Activated CD4-positive, alpha-beta T cell treated with anti-CD3 and anti-CD28 coated beads, Interleukin-2, Interleukin-6, amounts not matched to agents 100 ng/mL and 50 ng/mL, durations not matched to agents 16 hours and 8 hours (primary cell): Measurements from ENCODE around the gene IGFBP3.

Experiments
- DNase-seq: peaks from one replicate; pipeline ENCODE4 v3.0.0-alpha.2; 2020

IGFBP3 gene

DNA sequence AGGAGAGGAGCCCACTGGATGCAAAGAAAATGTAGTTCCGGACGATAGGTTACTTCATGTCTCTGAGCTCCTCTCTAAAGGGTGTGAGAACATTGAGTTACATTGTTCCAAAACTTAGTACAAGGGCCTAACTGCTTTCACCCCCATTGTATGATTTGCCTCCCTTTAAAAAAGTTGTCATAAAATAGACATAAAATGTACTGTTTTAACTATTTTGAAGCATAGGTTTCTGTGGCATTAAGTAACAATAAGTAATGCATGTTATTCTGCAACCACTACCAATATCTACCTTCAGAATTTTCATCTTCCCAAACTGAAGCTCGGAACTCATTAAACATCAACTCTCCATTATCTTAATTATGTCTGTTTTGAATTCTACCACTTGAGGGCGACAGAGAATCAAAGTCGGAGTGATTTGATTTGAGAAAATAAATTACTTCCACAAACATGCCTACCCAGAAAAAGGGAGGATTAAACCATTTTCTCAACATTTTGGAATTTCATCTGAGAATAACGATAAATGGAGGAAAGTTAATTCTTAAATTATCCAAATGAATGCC lies 30.1 kb downstream of the IGFBP3 start:
- peak; percentile 38 for DNase-seq

- no peak for DNase-seq
Measured at GRCh38 chr7:45890125-45890901, 30.8 kb downstream of the IGFBP3 start.

- no peak for DNase-seq
Measured at GRCh38 chr7:45889367-45890067, 31.6 kb downstream of the IGFBP3 start.

- no peak for DNase-seq
Measured at GRCh38 chr7:45888993-45889366, 32.1 kb downstream of the IGFBP3 start.

DNA sequence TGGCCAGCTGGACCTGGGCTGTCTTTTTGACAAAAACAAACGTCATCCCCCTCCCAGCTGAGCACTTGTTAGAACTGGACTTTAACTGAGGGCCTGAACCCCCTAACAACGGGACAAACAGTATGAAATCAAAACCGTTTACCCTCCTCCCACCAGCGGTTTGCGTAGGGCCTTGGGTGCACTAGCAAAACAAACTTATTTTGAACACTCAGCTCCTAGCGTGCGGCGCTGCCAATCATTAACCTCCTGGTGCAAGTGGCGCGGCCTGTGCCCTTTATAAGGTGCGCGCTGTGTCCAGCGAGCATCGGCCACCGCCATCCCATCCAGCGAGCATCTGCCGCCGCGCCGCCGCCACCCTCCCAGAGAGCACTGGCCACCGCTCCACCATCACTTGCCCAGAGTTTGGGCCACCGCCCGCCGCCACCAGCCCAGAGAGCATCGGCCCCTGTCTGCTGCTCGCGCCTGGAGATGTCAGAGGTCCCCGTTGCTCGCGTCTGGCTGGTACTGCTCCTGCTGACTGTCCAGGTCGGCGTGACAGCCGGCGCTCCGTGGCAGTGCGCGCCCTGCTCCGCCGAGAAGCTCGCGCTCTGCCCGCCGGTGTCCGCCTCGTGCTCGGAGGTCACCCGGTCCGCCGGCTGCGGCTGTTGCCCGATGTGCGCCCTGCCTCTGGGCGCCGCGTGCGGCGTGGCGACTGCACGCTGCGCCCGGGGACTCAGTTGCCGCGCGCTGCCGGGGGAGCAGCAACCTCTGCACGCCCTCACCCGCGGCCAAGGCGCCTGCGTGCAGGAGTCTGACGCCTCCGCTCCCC lies 32.7 kb downstream of the IGFBP3 start, which contains the start of gene IGFBP1:
Gene IGFBP1, plus strand, starts transcription at position 304 of the 808 bp plus-strand sequence. Its CDS starts 165 bp downstream, at position 469.
- DNase-seq: no peak

DNA sequence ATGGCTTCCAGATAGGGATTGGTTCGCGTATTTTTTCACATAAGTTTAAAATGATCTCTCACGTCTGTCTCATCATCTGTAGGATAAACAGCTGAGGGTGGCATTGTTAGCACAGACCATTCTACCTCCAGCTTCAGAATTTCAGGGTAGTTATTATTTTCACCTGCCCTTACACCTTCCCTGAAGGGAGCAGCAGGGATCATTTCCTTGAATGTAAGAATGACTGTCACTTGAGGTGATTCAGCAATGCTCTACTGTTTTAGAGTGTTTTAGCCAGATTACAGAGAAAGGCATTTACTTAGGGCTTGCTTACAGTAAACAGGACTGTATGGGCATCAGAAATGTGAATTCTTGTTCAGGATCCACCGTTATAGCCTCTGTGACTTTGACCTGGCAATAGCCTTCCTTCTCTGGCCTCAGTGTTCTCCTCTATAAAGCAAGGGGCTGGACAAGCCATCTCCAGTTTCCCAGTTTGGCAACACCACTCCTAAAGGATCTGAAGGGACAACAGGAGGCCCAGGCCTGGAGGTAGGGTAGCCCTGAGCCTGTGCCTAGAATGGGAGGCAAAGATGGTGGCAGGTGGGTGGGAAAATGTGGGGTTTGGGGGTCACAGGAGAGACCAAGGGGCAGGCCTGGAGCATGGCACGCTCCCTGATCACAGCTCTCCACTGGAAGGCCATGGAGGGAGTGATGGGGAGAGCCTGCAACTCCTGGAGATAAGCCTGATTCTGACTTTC lies 34.0 kb downstream of the IGFBP3 start:
- DNase-seq: no peak

DNA sequence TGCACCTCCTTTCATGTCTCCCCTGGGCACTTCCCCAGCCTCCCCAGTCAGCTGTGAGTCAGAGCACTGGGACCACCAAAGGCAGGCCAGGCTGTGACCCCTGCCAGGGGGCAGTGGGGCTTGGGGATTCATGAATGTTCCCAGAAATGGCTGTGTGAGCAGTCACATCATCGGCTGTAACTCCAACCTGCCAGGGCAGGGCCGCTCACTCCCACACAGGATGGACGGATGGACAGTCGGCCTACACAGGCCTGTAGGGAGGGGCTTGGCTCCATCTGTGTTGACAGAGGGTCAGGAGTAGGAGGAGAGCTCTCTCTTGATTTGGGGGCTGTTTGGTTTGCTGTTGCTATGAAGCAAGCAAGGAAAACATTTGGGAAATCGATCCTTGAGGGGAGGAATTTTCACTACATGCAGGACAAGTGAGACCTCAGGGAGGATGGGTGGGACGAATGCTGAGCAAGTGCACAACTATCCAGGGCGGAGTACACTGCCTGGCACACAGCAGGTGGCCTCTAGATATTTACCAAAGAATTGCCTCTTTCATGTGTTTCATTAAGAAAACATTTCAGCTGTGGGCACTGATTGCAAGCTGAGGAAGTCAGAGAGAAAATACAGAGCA lies 35.7 kb downstream of the IGFBP3 start:
- no peak for DNase-seq

GRCh38 chr7:45884136-45884535 lies 36.9 kb downstream of the IGFBP3 start:
- no peak for DNase-seq

DNA sequence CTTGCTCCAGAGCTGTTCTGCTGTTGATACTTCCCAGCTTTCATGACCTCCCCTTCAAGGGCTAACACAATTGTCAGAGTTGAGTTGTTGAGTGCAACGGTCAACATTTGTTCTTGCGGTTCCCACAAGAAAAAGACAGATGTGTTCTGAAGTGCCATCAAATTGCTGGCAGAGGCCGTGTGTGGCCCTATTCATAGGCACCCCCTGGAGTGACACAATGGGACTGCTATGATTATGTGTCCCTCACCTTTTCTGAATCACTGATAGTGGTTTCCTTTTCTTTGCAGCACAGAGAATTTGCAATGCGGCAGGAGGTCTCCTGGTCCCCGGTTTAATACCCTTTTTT lies 38.6 kb downstream of the IGFBP3 start:
- no peak for DNase-seq

- DNase-seq: no peak
Measured at GRCh38 chr7:45881759-45882464, 39.2 kb downstream of the IGFBP3 start.

DNA sequence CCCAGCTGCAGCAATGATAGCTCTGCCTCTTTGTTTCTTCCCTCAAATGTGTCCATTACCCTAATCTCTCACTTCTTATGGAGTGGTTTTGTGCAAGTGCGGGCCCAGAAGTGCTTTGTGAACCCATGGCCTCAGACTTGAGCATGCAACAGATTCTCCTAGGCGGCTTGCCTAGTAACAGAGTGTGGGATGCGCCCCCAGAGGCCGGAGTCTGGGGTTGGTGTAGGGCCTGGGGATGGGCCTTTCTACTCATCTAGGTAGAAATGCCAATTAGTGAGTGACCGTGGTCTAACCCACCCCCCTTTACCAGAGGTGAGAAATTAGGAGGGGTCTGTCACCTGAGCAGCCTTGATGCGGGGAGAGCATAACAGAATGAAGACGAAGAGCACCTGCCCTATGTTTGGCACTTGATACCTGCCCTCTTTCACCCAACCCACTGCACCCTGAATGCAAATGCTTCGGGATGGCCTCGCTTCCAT lies 39.8 kb downstream of the IGFBP3 start:
- DNase-seq: no peak

- no peak for DNase-seq
Measured at GRCh38 chr7:45880433-45880860, 40.6 kb downstream of the IGFBP3 start.

DNA sequence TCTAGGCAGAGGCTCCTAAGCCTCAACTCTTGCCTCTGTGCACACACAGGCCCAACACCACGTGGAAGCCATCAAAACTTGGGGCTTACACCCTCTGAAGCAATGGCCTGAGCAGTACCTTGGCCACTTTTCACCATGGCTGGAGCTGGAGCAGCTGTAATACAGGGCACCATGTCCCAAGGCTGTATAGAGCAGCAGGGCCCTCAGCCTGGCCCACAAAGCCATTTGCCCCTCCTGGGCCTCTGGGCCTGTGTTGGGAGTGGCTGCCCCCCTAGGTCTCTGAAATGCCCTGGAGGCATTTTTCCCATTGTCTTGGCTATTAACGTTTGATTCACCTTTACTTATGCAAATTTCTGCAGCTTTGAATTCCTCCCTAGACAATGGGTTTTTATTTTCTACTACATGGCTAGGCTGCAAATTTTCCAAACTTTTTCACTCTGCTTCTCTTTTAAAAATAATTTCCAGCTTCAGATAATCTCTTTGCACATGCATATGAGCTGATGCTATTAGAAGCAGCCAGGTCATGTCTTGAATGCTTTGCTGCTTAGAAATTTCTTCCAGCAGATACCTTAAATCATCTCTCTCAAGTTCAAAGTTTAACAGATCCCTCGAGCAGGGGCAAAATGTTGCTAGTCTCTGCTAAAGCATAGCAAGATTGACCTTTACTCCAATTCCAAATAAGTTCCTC lies 42.5 kb downstream of the IGFBP3 start:
- no peak for DNase-seq

GRCh38 chr7:45876519-45876918 lies 44.6 kb downstream of the IGFBP3 start:
- no peak for DNase-seq

GRCh38 chr7:45874408-45875131 lies 46.5 kb downstream of the IGFBP3 start:
- no peak for DNase-seq

DNA sequence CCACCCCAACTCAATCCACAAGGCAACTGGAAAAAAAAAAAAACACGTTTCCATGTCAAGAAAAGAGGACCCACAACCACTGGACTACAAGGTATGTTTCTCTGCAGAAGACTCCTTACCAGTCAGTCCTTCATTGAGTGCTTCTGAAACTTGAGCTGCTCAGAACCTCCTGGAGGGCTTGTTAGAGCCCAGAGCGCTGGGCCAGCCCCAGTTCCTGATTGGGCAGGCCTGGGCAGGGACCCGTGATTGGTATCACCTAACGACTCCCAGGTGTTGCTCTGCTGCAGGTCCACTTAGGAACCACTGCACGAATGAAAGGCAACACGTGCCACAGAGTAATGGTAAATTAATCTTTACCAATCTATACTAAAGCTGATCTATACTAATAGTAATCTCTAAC lies 47.7 kb downstream of the IGFBP3 start:
- DNase-seq: no peak

DNA sequence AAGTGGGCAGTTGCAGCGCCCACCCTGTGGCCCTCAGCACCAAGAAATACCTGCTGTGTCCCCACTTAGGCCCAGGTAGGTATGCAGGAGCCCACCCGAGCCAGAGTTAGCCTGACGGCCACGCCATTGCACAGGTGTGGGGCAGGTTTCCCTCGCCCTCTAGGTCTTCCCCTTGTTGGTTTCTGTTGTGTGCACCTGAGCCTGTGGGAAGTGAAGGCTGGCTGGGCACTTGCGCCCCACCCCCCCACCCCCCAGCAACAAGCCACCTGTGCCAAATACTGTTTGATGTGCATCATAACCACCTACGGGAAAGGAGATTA lies 48.1 kb downstream of the IGFBP3 start, which contains the start of gene CCDC201:
Gene CCDC201, minus strand, starts transcription at position 48 of the 320 bp plus-strand sequence. CDS start 75 bp downstream, outside the sequence.
- no peak for DNase-seq

- DNase-seq: no peak
Measured at GRCh38 chr7:45872116-45873034, 48.7 kb downstream of the IGFBP3 start.

DNA sequence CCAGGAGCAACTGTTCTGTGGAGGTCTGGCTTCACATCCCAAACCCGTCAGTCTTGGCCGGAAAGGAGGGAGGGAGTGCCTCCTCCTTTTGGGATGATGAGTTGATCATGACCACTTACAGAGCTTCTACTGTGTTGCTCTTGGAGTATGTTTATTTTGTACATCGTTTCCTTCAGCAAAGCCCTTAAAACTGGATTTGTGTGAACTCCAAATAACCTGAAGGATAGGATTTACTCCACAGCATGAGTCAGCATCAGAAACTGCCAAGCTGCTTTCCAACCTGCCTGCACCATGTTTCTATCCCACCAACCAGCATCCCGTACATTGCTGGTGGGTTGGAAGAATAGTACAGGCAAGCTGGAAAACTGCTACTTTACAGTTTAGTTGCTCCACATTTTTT lies 51.6 kb downstream of the IGFBP3 start:
- no peak for DNase-seq
